HL-60 (cell line): Measurements from ENCODE around the gene NOTO.

Experiments used
- CTCF ChIP-seq: IDR thresholded peaks from one replicate; pipeline ENCODE4 v1.5.1; 2011; ENCODE audit warnings: low read length, control low read depth, inconsistent platforms; ENCODE audit not compliant: insufficient read depth
- GABPA ChIP-seq: IDR thresholded peaks from 2 replicates; pipeline ENCODE4 v1.6.1; 2012; ENCODE audit warnings: low read depth
- POLR2AphosphoS5 ChIP-seq: IDR thresholded peaks from 2 replicates; pipeline ENCODE4 v1.6.1; 2012; ENCODE audit warnings: low read depth
- REST ChIP-seq: IDR thresholded peaks from 2 replicates; pipeline ENCODE4 v1.6.1; 2012; ENCODE audit warnings: low read depth; ENCODE audit not compliant: insufficient replicate concordance

DNA sequence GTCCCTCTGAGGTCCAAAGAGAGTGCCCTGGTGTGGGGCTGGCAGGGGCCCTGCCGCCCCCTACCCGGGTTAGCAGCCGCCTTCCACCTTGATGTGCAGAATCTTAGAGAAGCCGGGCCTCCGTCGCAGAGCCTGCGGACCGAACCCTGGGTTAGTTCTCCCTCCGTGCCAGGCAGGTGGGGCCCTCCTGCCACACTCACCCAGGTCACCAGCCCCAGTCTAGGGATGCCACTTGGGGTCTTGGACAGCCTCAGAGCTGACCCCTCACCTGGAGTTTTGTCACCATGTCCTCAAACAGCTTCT, 56.5 kb downstream of the NOTO start:
- TF ChIP-seq REST = no peak
- TF ChIP-seq CTCF = no peak
- TF ChIP-seq POLR2AphosphoS5 = no peak
- TF ChIP-seq GABPA = no peak
